ENCODE data around the gene PYGB.

PYGB gene

DNA sequence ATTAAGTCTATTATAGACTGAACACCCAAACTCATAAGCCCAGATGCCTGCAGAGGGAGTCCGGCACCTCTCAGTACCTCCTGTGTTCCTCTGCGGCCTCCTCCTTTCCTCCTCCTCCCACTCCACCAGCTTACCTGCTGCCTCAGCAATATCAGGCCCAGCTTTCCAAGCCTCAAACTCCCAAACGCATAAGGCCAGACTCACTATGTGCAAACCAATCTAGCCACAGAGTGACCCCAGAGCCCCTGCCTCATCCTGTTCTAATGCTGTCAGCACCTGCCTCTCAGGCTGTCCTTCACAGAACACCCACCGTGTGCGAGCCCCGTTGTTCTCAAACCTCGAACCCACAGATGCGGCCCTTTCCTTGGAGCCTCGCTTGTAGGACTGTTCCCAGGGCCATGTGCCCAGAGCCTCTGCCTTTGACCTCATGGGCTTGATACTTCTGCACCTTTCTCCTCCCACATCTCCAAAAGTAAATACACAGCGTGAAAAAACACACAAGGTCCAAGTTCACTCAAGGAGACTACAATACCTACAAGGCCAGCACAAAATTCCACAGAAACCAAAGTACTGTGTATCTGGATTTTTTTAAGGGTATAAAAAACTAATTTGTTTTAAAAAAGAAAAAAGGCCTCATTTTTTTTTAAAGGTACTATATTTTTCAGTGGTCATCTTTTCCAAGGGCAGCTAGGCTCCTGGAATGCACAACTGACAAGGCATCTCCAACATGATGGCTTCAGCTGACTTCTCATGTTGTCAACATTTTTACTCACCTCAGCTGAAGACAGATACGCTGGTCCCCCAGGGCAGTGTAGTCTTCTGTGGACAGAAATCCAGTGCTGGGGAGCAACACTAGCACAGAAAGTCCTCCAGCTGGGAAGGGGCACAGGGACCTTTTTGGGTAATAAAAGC is 90.5 kb downstream of the PYGB start:
- DNase-seq (ENCODE audit: low read depth), result no peak

DNA sequence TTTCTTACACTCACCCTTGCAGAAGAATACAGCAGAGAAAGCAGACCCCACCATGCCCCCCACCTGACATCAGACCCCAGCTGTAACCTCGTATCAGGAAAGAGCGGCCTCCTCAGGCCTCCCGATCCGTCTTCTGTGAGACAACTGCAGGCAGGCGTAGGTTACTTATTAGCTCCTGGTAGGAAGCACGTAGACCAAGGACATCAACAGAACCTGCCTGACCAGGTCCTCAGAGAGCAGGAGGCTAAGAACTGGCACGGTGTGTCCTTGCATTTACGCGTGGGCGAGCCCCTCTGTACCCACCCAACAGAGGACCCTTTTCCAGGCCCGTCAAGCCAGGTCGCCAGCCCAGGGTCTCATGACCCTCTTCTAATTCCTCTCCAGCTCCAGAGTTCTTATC is 91.7 kb downstream of the PYGB start:
- DNase-seq (ENCODE audit: low read depth), result no peak

DNA sequence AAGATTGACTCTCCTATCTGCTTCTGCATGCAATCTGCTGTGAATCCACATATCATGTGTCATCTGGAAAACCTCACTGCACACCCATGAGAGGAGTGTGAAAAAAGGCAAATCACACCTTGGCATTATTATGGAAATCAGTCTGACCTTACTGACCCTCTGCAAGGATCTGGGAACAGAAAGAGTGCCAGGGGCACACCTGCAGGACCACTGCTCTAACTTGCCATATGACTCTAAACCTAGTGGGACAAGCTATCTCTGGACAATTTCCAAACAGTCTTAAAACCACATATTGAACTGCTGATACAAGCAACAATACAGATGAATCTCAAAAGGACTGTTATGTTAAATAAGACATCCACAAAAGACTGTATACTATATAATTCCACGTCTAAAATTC is 92.5 kb downstream of the PYGB start:
- no peak for DNase-seq (ENCODE audit: low read depth)

DNA sequence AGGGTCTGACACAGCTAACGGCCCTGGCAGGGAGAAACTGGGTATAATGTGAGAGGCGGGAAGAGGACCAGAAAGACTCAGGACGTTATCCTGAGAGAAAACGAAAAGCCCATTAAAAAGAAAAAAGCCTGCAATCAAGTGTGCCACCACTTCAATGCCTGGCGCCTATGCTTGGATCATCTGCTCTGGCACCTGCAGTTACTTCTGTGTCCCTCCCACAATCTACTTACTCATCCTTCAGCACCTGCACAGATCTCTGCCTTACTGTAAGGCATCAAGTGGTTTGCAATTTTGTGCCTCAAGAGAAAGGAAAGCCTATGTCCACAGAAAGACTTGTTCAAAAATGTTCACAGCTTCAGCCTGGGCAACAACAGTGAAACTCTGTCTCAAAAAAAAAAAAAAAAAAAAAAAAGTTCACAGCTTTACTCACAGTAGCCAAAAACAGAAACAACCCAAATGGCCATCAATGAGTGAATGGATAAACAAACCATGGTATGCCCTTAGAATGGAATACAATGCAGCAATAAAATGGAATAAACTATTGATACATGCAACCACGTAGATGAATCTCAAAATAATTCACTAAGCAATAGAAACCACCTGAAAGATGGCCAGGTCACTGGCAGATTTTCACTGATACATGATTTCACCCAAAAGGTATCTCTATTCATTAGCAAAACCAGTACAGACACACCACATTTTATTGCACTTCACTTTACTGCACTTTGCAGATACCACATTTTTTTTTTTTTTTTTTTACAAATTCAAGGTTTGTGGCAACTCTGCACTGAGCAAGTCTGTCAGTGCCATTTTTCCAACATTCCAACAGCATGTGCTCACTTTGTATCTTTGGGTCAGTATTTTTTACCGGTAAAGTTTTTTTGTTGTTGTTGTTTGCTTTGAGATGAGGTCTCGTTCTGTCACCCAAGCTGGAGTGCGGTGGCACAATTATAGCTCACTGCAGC is 94.1 kb downstream of the PYGB start:
- no peak for DNase-seq (ENCODE audit: low read depth)

DNA sequence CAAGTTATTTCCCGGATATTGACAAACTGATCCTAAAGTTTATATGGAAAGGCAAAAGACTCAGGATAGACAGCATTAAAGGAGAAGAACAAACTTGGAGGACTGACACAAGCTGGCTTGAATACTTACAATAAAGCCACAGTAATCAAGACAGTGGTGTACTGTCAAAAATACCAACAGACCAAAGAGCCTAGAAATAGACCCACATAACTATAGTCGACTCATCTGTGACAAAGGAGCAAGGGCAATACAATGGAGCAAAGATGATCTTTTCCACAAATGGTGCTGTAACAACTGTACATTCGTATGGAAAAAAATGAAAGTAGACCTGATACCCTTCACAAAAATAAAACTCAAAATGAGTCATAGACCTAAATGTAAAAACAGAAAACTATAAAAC is 96.7 kb downstream of the PYGB start:
- DNase-seq (ENCODE audit: low read depth), result no peak

DNA sequence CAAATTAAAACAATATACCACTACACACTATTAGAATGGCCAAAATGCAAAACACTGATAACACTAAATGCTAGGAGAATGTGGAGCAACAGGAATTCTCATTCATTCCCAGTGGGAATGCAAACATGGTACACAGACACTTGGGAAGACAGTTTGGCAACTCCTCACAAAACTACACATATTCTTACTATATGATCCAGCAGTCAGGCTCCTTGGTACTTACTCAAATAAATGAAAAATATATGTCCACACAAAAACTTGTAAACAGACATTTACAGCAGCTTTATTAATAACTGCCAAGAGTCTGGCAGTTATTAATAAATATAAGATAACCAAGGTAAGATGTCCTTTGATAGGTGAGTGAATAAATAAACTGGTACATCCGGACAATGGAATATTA is 97.8 kb downstream of the PYGB start:
- no peak for DNase-seq (ENCODE audit: low read depth)

DNA sequence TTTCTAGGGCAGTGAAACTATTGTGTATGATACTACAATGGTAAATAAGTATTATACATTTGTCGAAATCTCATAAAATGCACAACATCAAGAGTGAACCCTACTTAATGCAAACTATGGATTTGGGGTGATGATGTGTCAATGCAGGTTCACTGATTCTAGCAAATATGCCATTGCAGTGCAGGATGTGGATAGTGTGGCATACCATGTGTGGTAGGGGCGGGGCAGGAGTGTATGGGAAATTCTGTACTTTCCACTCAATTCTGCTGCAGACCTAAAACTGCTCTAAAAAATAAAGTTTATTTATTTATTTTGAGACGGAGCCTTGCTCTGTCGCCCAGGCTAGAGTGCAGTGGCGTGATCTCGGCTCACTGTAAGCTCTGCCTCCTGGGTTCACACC is 98.5 kb downstream of the PYGB start:
- DNase-seq (ENCODE audit: low read depth), result no peak

Data from activated T-cell treated with anti-CD3 and anti-CD28 coated beads for 24 hours (primary cell).